Osteoblast (primary cell): ENCODE results near the gene LCN15. TPM values are rescaled to one million over a fixed set of nuclear protein-coding genes. Genes with fewer than 3 reads are reported as not detected.
"Not testable (repeated sequence)": the region's sequence is repeated elsewhere in the genome, so short reads cannot be mapped to it uniquely, and the experiment has no call there.

Experiments used
- DNase-seq: peaks from one replicate; pipeline ENCODE4 v3.0.0; 2011; ENCODE audit warnings: low spot score, mixed read lengths; ENCODE audit not compliant: insufficient read length; ENCODE audit errors: missing footprints
- H2AFZ ChIP-seq: 2 replicates; pipeline ENCODE4 v1.6.0; 2011; ENCODE audit warnings: mild to moderate bottlenecking, low read length
- H3K27ac ChIP-seq: 2 replicates; pipeline ENCODE4 v1.5.1; 2011; ENCODE audit warnings: mild to moderate bottlenecking, low read depth, low read length, moderate library complexity
- H3K27me3 ChIP-seq: 2 replicates; pipeline ENCODE4 v1.6.0; 2012; ENCODE audit warnings: mild to moderate bottlenecking, control low read depth, inconsistent platforms, low read length, moderate library complexity; ENCODE audit not compliant: insufficient read depth
- H3K36me3 ChIP-seq: 2 replicates; pipeline ENCODE4 v1.5.1; 2011; ENCODE audit warnings: mild to moderate bottlenecking, low read length, control low read depth, moderate library complexity; ENCODE audit not compliant: insufficient read depth
- H3K4me1 ChIP-seq: 2 replicates; pipeline ENCODE4 v1.5.1; 2011; ENCODE audit warnings: mild to moderate bottlenecking, low read length, control low read depth, moderate library complexity; ENCODE audit not compliant: insufficient read depth
- H3K4me2 ChIP-seq: 2 replicates; pipeline ENCODE4 v1.6.0; 2011; ENCODE audit warnings: mild to moderate bottlenecking, low read length; ENCODE audit not compliant: insufficient read depth
- H3K4me3 ChIP-seq: fragments of 200-600 bp; sonication (generic); 3 replicates; pipeline ENCODE4 v1.5.1; 2012; ENCODE audit warnings: mild to moderate bottlenecking, low read length, inconsistent platforms; ENCODE audit not compliant: insufficient read depth
- H3K79me2 ChIP-seq: 2 replicates; pipeline ENCODE4 v1.6.0; 2012; ENCODE audit warnings: mild to moderate bottlenecking, low read length, control low read depth, inconsistent platforms; ENCODE audit not compliant: insufficient read depth
- H3K9me3 ChIP-seq: 2 replicates; pipeline ENCODE4 v1.5.1; 2011; ENCODE audit warnings: low read depth, low read length, control low read depth
- H4K20me1 ChIP-seq: 2 replicates; pipeline ENCODE4 v1.6.0; 2012; ENCODE audit warnings: mild to moderate bottlenecking, low read length, control low read depth; ENCODE audit not compliant: insufficient read depth
- small RNA-seq: library from RNA; depleted of rRNA; stranded (forward); fragments of <200 nt; gene quantifications from one replicate; pipeline ENCODE3, GENCODE V24; 2012
- total RNA-seq: library from RNA; depleted of rRNA; stranded (reverse); fragments of >200 nt; gene quantifications from 2 replicates; pipeline ENCODE4 v1.2.3, GENCODE V29; 2012
- TF ChIP-seq, protein P1 (sequence below): IDR thresholded peaks from 2 replicates; pipeline ENCODE4 v1.5.1; 2011; ENCODE audit warnings: mild to moderate bottlenecking, low read depth, low read length, moderate library complexity; ENCODE audit errors: extremely low read depth

LCN15 gene
- total RNA-seq, 1 donor: not detected

DNA sequence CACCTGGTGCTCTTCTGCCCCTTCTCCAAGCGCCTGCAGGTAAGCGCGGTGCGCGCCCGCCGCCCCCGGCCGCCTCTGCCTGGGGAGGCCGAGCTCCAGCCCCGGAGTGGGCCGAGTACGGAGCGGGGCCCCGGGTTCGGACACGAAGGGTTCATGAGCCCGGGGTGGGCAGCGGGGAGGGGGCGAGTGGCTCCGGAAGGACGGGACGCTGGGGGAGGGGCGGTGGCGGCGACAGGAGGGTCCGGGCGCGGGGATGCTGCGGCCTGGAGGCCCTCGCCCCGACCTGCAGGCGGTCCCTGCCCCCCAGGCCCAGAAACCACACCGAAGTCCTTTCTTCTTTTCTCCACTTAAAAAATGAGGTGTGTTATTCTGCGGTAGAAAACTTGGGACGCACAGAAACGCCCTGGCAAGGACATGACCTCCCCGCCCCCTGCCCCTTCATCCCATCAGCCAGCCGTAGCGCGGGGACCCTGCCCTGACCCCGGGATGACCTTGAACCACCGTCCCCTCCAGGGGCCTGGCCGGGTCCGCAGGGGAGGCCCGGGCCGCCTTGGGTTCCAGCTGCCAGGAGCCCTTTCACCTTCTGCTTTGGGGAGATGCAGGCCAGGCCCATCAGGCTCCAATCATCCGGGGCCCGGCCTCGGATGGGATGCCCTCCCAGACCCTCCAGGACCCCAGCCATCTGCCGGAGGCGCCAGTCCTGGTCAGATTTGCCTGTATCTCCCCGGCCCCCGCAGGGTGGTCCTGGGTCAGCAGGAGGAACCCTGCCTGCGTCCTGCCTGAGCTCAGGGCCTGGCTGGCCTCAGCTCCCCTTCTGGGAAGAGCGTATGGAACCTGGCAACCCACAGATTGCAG is 51.4 kb downstream of the LCN15 start:
- Histone ChIP-seq H3K4me2 (no peak overlapping the region), H3K79me2 (no peaks in the 10 kb centered on the region), H3K27me3 (peaks cover 22% of the 10 kb centered on the region), H2AFZ (no peak overlapping the region), H3K27ac (no peak overlapping the region), H3K4me1 (no peaks in the 10 kb centered on the region), H4K20me1 (no peaks in the 10 kb centered on the region), H3K4me3 (no peak overlapping the region), H3K36me3 (no peaks in the 10 kb centered on the region), H3K9me3 (no peaks in the 10 kb centered on the region)
- TF ChIP-seq, protein P1, sequence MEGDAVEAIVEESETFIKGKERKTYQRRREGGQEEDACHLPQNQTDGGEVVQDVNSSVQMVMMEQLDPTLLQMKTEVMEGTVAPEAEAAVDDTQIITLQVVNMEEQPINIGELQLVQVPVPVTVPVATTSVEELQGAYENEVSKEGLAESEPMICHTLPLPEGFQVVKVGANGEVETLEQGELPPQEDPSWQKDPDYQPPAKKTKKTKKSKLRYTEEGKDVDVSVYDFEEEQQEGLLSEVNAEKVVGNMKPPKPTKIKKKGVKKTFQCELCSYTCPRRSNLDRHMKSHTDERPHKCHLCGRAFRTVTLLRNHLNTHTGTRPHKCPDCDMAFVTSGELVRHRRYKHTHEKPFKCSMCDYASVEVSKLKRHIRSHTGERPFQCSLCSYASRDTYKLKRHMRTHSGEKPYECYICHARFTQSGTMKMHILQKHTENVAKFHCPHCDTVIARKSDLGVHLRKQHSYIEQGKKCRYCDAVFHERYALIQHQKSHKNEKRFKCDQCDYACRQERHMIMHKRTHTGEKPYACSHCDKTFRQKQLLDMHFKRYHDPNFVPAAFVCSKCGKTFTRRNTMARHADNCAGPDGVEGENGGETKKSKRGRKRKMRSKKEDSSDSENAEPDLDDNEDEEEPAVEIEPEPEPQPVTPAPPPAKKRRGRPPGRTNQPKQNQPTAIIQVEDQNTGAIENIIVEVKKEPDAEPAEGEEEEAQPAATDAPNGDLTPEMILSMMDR: no peak
- DNase-seq: peak; percentile 88

DNA sequence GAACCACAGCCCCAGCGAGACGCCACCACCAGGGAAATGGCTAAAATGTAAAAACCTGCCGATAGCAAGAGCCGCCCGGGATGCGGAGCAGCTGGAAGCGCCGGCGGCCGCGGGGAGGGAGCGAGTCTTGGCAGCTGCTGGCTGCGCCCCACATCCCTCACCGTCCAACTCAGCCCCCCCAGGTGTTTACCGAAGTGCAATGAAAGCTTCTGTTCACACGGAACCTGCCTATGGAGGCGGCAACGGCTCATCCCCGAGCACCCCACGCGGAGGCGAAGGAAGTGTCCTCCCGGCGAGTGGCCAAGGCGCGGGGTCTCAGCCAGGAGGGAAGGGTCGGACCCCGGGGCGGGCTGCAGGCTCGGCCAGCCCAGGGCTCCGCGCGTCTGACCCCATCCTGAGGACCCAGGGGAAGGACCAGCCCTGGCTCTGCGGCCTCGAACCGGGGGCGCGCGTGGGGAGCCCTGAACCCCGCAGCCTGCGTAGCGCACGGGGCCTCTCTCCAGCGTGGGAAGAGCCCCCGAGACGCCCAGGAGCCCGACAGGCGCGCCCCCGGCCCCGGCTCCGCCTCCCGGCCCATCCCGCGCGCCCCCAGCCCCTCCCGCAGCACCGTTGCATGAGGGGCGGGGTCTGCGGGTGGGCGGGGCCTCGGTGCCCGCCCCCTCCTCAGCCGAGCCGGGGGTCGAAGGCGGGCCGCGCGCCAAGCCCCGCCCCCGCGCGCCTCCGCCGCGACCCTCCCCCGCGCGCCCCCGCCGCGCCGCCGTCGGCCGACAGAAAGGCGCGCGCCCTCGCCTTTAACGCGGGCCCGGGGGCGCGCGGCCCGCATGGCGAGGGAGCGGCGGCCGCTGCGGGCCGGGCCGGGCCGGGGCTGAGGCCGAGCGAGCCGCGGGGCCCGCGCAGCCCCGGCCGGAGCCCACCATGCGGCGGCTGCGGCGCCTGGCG is 52.3 kb downstream of the LCN15 start, which contains the start of gene DIPK1B:
Gene DIPK1B, plus strand, starts transcription at position 822 of the 939 bp plus-strand sequence. Its CDS starts 94 bp downstream, at position 916.
- H3K27ac ChIP-seq: no peak within 1 kb of the TSS
- no peak within 1 kb of the TSS for H3K4me3 ChIP-seq
- peaks cover 22% of the 10 kb centered on the region for H3K27me3 ChIP-seq
- no peaks in the 10 kb centered on the region for H4K20me1 ChIP-seq
- H3K4me2 ChIP-seq: no peak within 1 kb of the TSS
- H3K4me1 ChIP-seq: no peaks in the 10 kb centered on the region
- TF ChIP-seq, protein P1: no peak
- no peaks in the 10 kb centered on the region for H3K9me3 ChIP-seq
- H3K79me2 ChIP-seq: no peaks in the 10 kb centered on the region
- peak; percentile 94 for DNase-seq
- no peaks in the 10 kb centered on the region for H3K36me3 ChIP-seq
- H2AFZ ChIP-seq: no peak within 1 kb of the TSS

DNA sequence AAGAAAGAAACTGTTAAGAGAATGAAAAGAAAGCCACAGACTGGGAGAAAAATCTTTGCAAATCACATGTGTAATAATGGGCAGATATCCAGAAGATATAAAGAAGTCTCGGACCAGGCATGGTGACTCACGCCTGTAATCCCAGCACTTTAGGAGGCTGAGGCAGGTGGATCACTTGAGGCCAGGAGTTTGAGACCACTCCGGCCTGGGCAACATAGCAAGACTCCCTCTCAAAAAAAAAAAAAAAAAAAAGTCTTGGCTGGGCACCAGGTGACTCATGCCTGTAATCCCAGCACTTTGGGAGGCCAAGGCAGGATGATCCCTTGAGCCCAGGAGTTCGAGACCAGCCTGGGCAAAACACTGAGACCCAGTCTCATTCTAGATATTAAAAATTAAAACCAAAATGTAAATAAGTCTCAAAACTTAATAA is 53.1 kb downstream of the LCN15 start:
- not testable (repeated sequence) for H3K79me2 ChIP-seq, H3K4me3 ChIP-seq, H3K36me3 ChIP-seq, H3K9me3 ChIP-seq, H3K27ac ChIP-seq, H3K4me2 ChIP-seq, H4K20me1 ChIP-seq, H3K4me1 ChIP-seq, H2AFZ ChIP-seq
- H3K27me3 ChIP-seq: peaks cover 22% of the 10 kb centered on the region
- peak; percentile 47 for DNase-seq

DNA sequence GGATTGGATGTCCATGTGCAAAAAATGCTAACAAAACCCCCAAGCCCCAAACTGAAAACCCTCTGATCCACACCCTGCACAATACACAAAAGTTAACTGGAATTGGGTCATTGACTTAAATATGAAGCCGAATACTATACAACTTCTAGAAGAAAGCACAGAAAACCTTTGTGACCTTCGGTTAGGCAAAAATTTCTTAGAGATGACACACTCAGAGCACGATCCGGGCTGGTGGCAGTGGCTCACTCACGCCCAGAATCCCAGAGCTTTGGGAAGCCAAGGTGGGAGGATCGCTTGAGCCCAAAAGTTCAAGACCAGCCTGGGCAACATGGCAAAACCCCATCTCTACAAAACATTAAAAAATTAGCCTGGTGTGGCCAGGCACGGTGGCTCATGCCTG is 53.8 kb downstream of the LCN15 start:
- H3K4me2 ChIP-seq: no peak overlapping the region
- no peak overlapping the region for H3K27ac ChIP-seq
- H3K36me3 ChIP-seq: no peaks in the 10 kb centered on the region
- no peaks in the 10 kb centered on the region for H3K4me1 ChIP-seq
- no peak overlapping the region for H3K4me3 ChIP-seq
- DNase-seq: peak; percentile 90
- TF ChIP-seq, protein P1: no peak
- H4K20me1 ChIP-seq: no peaks in the 10 kb centered on the region
- H3K9me3 ChIP-seq: no peaks in the 10 kb centered on the region
- no peaks in the 10 kb centered on the region for H3K79me2 ChIP-seq
- H3K27me3 ChIP-seq: peaks cover 22% of the 10 kb centered on the region
- no peak overlapping the region for H2AFZ ChIP-seq

Small RNAs within 50 kb of the gene (small RNA-seq; reads per million reads assigned to genes)
- gene AL355987.2: not detected
- not detected for gene ATP6V1G1P3
- gene MIR6722: not detected

Other genes with a start within 250 kb of the LCN15 start
- gene NOTCH1, start 218.5 kb downstream of the LCN15 start, total RNA-seq: 10.5 and 14.4 TPM in 2 replicates
- 3.3 and 6.2 TPM in 2 replicates for gene EGFL7, start 101.6 kb downstream of the LCN15 start, total RNA-seq
- 26.5 and 30.0 TPM in 2 replicates for gene AGPAT2, start 77.1 kb downstream of the LCN15 start, total RNA-seq
- not detected in 2 replicates for gene DIPK1B, start 51.9 kb downstream of the LCN15 start, total RNA-seq
- gene LCN10, start 21.6 kb downstream of the LCN15 start, total RNA-seq: not detected in 2 replicates
- gene LCN6, start 16.0 kb downstream of the LCN15 start, total RNA-seq: not detected in 2 replicates
- gene LCN8, start 6.3 kb downstream of the LCN15 start, total RNA-seq: not detected in 2 replicates
- gene TMEM141, start 26.8 kb upstream of the LCN15 start, total RNA-seq: 31.8 and 39.8 TPM in 2 replicates
- gene CCDC183, start 31.8 kb upstream of the LCN15 start, total RNA-seq: under 0.01 TPM in 1 of 2 replicates, not detected in the other
- 64.2 and 64.8 TPM in 2 replicates for gene RABL6, start 43.4 kb upstream of the LCN15 start, total RNA-seq
- 0.88 and 1.1 TPM in 2 replicates for gene AJM1, start 78.0 kb upstream of the LCN15 start, total RNA-seq
- 54.2 and 59.0 TPM in 2 replicates for gene PHPT1, start 84.9 kb upstream of the LCN15 start, total RNA-seq
- gene MAMDC4, start 87.8 kb upstream of the LCN15 start, total RNA-seq: 0.88 and 1.4 TPM in 2 replicates
- 126 and 173 TPM in 2 replicates for gene EDF1, start 101.8 kb upstream of the LCN15 start, total RNA-seq
- 6.2 and 6.8 TPM in 2 replicates for gene TRAF2, start 122.0 kb upstream of the LCN15 start, total RNA-seq
- gene FBXW5, start 180.2 kb upstream of the LCN15 start, total RNA-seq: 143 and 157 TPM in 2 replicates
- 1.2 TPM in 1 of 2 replicates, not detected in the other for gene C8G, start 180.7 kb upstream of the LCN15 start, total RNA-seq
- gene LCN12, start 187.8 kb upstream of the LCN15 start, total RNA-seq: not detected in 2 replicates
- gene PTGDS, start 213.0 kb upstream of the LCN15 start, total RNA-seq: 37.4 and 57.9 TPM in 2 replicates
- 4.4 and 5.4 TPM in 2 replicates for gene LCNL1, start 218.5 kb upstream of the LCN15 start, total RNA-seq
- 13.3 and 16.6 TPM in 2 replicates for gene PAXX, start 227.9 kb upstream of the LCN15 start, total RNA-seq
- 1.5 and 2.5 TPM in 2 replicates for gene CLIC3, start 232.1 kb upstream of the LCN15 start, total RNA-seq